ENCODE data around the gene HLF.
"Not testable (repeated sequence)": the region's sequence is repeated elsewhere in the genome, so short reads cannot be mapped to it uniquely, and the experiment has no call there.

Gene HLF

DNA sequence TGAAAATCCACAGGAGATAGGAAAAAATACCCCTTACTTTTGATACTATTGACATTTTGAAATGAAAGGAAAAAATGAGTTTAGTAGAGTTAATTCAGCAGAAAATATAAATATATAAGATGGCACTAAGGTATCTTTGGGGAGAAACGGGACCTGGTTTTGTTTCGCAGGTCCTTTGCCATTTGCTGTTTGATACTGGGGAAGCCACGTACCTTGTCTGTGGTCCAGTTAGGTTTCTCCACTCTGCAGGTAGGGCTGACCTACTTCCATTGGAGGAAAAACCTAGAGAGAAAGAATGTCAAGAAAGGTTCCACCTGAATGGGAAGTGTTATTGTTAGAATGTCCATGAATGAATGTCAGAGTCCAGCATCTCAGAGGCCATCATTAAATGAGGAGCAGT lies 48.1 kb downstream of the HLF start:
- DNase-seq (ENCODE audit: low spot score) = no peak

DNA sequence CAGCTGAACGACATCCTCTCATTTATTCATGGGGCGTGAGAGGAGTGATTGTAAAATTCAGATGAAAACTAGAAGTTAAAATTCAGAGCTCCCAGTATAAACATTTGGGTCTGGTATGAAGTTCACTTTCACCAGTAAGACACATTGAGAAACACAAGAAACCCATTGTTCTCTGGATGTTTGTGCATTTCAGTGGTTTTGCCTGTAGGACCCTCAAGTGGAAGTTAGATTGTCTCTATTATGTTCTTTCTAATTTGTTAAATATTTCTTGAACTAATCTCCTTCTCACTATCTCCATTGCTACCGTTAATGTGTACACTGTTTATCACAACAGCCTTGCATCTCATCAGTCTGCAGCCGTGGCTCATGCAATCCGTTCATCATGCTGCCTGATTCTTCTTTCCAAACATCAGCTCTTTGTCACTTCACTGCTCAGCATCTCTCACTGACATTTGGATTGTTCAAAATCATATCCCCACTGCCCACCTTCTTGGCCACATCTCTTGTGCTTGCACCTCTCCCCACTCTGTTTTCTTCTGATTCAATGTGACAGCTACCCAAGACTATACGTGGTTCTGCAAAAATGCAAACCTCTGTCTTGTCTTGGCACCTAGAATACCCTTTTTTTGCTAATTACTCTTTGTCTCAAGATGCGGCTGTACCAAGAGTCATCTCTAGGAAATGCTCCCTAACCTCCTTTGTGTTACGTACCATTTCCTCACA lies 49.5 kb downstream of the HLF start:
- DNase-seq (ENCODE audit: low spot score) = no peak

DNA sequence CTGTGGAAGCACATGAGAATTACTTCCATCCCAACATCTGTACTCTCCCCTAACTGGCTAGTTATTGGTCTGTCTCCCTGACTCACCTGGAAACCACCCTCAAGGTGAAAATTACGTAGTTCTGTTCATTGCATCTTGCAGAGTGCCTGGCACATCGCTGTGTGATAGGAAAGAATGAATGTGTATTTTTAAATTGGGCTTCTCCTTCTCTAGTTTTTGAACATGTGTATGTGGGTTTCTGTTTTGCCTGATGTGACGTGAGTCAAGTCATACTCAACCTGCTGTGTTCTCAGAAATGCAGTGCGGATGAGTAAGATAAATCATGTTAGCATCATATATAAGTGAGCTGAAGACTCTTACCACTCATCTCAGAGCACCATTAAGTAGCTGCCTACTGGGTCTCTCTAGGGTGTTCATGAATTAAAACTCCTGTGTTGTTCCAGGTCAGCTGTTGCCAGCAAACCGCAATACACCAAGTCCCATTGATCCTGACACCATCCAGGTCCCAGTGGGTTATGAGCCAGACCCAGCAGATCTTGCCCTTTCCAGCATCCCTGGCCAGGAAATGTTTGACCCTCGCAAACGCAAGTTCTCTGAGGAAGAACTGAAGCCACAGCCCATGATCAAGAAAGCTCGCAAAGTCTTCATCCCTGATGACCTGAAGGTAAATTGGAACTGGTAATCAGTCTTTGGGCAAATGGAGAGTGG lies 50.2 kb downstream of the HLF start:
- no peak for DNase-seq (ENCODE audit: low spot score)

GRCh38 chr17:55316499-55316898 lies 51.7 kb downstream of the HLF start:
- DNase-seq (ENCODE audit: low spot score) = no peak

DNA sequence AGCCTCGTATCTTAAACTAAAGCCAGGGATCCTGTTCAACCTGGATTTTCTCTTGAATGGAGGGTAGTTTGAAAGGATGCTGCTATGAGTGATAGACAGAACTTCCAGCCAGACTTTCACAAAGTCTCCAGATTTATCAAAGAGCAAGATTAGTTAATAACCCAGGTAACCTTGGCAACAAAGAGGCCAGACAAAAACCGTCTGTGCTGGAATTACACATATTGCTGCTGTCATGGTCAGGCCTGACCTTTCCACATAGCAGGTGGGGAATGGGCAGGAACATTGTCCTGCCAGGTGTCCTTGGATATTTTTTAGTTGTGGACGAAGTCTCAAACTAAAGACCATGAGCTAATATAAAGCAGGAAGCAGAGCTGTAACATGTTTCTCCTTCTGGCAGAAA lies 52.5 kb downstream of the HLF start:
- DNase-seq (ENCODE audit: low spot score) = no peak

DNA sequence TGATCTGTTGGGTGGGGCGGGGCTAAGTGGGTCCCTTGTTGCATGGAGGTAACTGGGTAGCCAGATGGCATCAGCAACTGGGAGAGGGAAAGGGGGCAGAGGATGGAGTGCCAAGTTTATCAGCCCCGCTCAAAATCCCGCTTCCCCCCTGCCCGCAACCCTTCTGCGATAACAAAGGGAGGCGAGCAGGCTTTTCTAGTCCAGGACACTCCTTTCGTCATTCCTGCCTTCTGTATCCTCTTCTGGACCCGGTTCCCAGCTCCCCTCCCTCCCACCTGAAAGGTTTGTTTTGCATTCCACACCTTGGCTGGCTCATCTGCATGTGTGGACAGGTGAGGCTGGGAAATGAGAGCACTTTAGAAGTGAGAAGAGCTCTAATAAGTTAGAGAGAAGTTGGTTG lies 53.3 kb downstream of the HLF start:
- DNase-seq (ENCODE audit: low spot score) = no peak

- no peak for DNase-seq (ENCODE audit: low spot score)
Measured at GRCh38 chr17:55318715-55319487, 54.1 kb downstream of the HLF start.

- no peak for DNase-seq (ENCODE audit: low spot score)
Measured at GRCh38 chr17:55319933-55320593, 55.3 kb downstream of the HLF start.

GRCh38 chr17:55320594-55321426 lies 56.0 kb downstream of the HLF start:
- no peak for DNase-seq (ENCODE audit: low spot score)

- no peak for DNase-seq (ENCODE audit: low spot score)
Measured at GRCh38 chr17:55321427-55322060, 56.8 kb downstream of the HLF start.

DNA sequence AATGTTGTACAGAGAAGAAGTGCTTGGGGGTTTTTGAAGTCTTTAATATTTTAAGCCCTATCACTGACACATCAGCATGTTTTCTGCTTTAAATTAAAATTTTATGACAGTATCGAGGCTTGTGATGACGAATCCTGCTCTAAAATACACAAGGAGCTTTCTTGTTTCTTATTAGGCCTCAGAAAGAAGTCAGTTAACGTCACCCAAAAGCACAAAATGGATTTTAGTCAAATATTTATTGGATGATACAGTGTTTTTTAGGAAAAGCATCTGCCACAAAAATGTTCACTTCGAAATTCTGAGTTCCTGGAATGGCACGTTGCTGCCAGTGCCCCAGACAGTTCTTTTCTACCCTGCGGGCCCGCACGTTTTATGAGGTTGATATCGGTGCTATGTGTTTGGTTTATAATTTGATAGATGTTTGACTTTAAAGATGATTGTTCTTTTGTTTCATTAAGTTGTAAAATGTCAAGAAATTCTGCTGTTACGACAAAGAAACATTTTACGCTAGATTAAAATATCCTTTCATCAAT lies 57.8 kb downstream of the HLF start:
- no peak for DNase-seq (ENCODE audit: low spot score)

- DNase-seq (ENCODE audit: low spot score) = no peak
Measured at GRCh38 chr17:55323518-55324295, 58.9 kb downstream of the HLF start.

DNA sequence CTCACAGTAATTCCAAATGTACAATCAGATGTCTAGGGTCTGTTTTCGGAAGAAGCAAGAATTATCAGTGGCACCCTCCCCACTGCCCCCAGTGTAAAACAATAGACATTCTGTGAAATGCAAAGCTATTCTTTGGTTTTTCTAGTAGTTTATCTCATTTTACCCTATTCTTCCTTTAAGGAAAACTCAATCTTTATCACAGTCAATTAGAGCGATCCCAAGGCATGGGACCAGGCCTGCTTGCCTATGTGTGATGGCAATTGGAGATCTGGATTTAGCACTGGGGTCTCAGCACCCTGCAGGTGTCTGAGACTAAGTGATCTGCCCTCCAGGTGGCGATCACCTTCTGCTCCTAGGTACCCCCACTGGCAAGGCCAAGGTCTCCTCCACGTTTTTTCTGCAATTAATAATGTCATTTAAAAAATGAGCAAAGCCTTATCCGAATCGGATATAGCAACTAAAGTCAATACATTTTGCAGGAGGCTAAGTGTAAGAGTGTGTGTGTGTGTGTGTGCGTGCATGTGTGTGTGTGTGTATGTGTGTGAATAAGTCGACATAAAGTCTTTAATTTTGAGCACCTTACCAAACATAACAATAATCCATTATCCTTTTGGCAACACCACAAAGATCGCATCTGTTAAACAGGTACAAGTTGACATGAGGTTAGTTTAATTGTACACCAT lies 59.7 kb downstream of the HLF start:
- DNase-seq (ENCODE audit: low spot score) = peak; percentile 4

DNA sequence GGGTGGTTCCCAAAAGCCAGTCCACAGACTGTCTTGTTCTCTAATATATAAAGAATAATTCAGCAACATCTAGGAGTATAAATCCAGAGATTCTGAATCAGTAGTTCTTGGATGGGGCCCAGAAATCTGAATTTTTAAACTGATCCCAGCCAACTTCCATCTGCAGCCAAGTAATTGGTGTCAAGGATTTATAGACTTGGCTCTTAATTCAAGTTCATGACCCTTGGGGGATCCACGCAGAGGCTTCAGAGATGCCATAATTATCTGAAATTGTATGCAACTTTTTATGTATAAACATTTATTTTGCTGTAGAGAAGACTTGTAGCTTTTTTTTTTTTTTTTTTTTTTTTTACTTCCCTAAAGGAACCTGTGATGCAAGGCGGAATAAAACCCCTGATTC lies 60.6 kb downstream of the HLF start:
- DNase-seq (ENCODE audit: low spot score) = no peak

GRCh38 chr17:55326030-55326429 lies 61.3 kb downstream of the HLF start:
- DNase-seq (ENCODE audit: low spot score) = no peak

GRCh38 chr17:55327225-55328088 lies 62.7 kb downstream of the HLF start:
- DNase-seq (ENCODE audit: low spot score) = no peak

DNA sequence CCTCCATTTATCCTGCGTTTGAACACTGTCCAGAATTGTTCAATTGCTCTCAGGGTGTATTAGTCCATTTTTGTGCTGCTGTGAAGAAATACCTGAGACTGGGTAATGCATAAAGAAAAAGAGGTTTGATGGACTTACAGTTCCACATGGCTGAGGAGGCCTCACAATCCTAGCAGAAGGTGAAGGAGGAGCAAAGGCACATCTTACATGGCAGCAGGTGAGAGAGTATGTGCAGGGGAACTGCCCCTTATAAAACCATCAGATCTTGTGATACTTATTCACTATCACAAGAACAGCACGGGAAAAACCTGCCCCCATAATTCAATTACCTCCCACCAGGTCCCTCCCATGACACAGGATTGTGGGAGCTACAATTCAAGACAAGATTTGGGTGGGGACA lies 63.8 kb downstream of the HLF start:
- DNase-seq (ENCODE audit: low spot score) = not testable (repeated sequence)

DNA sequence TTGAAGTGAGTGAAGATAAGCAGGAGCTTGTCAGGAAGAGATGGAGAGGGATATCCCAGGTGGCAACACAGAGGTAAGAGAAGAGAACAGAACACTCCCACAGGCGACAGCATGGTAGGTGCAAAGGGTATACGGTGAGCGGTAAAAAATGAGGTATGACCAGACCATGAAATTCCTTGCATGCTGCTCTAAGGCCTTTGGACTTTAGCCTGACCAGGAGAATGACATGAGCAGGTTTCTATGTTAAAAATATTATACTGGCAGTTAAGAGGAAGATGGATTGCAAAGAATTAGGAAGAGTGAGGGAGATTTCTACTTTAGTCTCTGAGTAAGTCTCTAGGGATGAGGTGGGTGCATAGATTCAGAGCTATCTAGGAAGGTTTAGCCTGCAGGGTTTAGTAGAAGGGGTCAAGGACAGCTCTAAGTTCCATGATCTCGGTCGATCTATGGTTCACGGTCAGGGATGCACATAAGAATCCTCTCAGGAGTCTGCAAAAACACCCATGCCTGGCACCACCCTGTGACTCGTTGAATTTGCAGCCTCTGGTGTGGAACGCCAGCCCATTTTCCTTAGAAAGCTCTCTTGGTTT lies 65.7 kb downstream of the HLF start:
- no peak for DNase-seq (ENCODE audit: low spot score)
